ENCODE measurements around the gene DYNC2LI1. TPM values are rescaled to one million over a fixed set of nuclear protein-coding genes. Genes with fewer than 3 reads are reported as not detected.

The DYNC2LI1 gene
- total RNA-seq, 1 donor from 2014 or later, result 2.9 TPM

DNA sequence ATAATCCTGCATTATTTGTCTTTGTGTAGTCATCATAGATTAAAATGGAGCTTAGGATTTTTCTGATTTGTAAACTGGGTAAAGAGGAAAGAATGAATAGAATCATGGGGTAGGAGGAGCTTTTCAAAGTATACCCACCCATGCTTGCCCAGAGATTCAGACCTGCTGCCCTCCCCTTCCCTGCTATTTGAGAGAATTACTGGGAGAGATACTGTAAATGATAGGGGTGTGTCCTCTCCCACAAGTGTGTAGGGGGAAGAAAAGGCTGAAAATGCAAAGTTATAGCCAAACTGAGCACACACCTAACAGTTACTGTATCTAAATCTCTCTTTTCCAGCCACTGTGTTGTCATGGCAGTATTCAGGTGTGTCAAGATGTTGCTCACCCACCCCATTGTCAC, 21.5 kb upstream of the DYNC2LI1 start:
- Histone ChIP-seq H3K4me1 (no peaks in the 10 kb centered on the region), H3K27ac (no peak overlapping the region), H3K4me3 (no peak overlapping the region), H3K9me3 (no peaks in the 10 kb centered on the region), H3K27me3 (no peaks in the 10 kb centered on the region), H3K36me3 (peaks cover 0 to 4% of the 10 kb centered on the region in 2 donors)
- intact Hi-C loops (cut with DNase I), result no loop called here
- TF ChIP-seq CTCF (IDR thresholded peaks at IDR 0.05), result no peak
- DNase-seq (ENCODE audit: low spot score in 2 of 2), result no peak

DNA sequence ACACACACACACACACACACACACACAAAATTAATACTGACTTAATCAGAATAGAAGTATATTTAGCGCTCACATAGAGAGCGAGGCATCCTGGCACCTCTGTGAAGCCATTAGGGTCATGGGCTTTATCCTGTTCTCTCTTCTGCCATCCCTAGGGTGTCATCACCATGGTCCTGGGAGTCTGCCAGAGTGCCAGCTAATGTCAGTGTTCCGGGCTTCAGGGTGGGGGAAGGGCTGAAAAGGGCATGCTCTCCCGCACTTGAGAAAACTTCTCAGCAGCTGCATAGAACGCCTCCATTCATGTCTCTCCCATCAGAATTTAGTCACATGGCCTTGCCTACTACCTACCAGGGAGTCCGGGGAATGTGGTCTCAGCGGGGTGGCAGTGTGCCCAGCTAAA, 19.7 kb upstream of the DYNC2LI1 start:
- no peak for TF ChIP-seq CTCF (IDR thresholded peaks at IDR 0.05)
- intact Hi-C loops (cut with DNase I), result no loop called here
- no peak for DNase-seq (ENCODE audit: low spot score in 2 of 2)
- Histone ChIP-seq H3K4me3 (no peak overlapping the region), H3K9me3 (no peaks in the 10 kb centered on the region), H3K27me3 (no peaks in the 10 kb centered on the region), H3K27ac (no peak overlapping the region), H3K36me3 (peaks cover 0 to 4% of the 10 kb centered on the region in 2 donors), H3K4me1 (peaks cover 3 to 5% of the 10 kb centered on the region in 2 donors)

GRCh38 chr2:43758739-43759138, 15.1 kb upstream of the DYNC2LI1 start:
- Histone ChIP-seq H3K4me3 (no peak overlapping the region), H3K36me3 (peaks cover 0 to 4% of the 10 kb centered on the region in 2 donors), H3K4me1 (peaks cover 6 to 7% of the 10 kb centered on the region in 2 donors), H3K9me3 (no peaks in the 10 kb centered on the region), H3K27me3 (no peaks in the 10 kb centered on the region), H3K27ac (peak overlapping the region; percentile 21 to 66)
- no peak for DNase-seq (ENCODE audit: low spot score in 2 of 2)
- no peak for TF ChIP-seq CTCF (IDR thresholded peaks at IDR 0.05)
- intact Hi-C loops (cut with DNase I), result no loop called here

DNA sequence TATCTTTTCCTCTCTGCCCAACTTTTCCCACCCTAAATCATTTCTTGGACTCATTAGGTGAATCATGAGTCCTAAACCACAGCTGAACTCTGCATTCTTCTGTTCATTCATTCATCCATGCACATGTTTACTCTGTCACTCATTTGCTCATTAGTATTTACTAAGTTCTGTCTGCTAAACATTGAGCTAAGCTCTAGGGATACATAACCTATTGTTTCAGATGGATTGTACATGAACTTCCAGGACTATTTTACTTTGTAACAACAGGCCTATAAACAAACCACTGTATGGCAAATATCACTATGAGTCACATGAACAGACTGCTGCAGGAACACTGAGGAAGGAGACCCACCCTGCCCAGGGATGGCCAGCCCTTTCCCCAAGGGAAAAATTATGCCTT, 14.6 kb upstream of the DYNC2LI1 start:
- no peak for DNase-seq (ENCODE audit: low spot score in 2 of 2)
- Histone ChIP-seq H3K27ac (peak overlapping the region; percentile 21 to 66), H3K27me3 (no peaks in the 10 kb centered on the region), H3K9me3 (no peaks in the 10 kb centered on the region), H3K36me3 (peaks cover 0 to 4% of the 10 kb centered on the region in 2 donors), H3K4me1 (peaks cover 6 to 7% of the 10 kb centered on the region in 2 donors), H3K4me3 (no peak overlapping the region)
- intact Hi-C loops (cut with DNase I), result no loop called here
- no peak for TF ChIP-seq CTCF (IDR thresholded peaks at IDR 0.05)

GRCh38 chr2:43762286-43762685, 11.6 kb upstream of the DYNC2LI1 start:
- no peaks in the 10 kb centered on the region for H3K9me3 ChIP-seq
- intact Hi-C loops (cut with DNase I), result no loop called here
- no peak for TF ChIP-seq CTCF (IDR thresholded peaks at IDR 0.05)
- H3K27ac ChIP-seq, result no peak overlapping the region
- DNase-seq (ENCODE audit: low spot score in 2 of 2), result no peak
- H3K4me1 ChIP-seq, result peaks cover 6 to 15% of the 10 kb centered on the region in 2 donors
- no peaks in the 10 kb centered on the region for H3K36me3 ChIP-seq
- no peaks in the 10 kb centered on the region for H3K27me3 ChIP-seq
- no peak overlapping the region for H3K4me3 ChIP-seq

- no peaks in the 10 kb centered on the region for H3K27me3 ChIP-seq
- no peaks in the 10 kb centered on the region for H3K36me3 ChIP-seq
- intact Hi-C loops (cut with DNase I), result no loop called here
- DNase-seq (ENCODE audit: low spot score in 2 of 2), result no peak
- H3K27ac ChIP-seq, result no peak overlapping the region
- no peak for TF ChIP-seq CTCF (IDR thresholded peaks at IDR 0.05)
- H3K4me3 ChIP-seq, result no peak overlapping the region
- H3K4me1 ChIP-seq, result peaks cover 6 to 15% of the 10 kb centered on the region in 2 donors
- no peaks in the 10 kb centered on the region for H3K9me3 ChIP-seq
Observed at GRCh38 chr2:43763091-43763490, 10.7 kb upstream of the DYNC2LI1 start.

Measured in ascending aorta (tissue), 2 donors.